ENCODE data around the gene LCTL. TPM values are rescaled to one million over a fixed set of nuclear protein-coding genes. Genes with fewer than 3 reads are reported as not detected.

Gene LCTL
- polyA plus RNA-seq, 2 of the 4 experiments (the other 2 are of a cell fraction) = not detected

- 80% methylated on average over 11 of the region's 13 CpGs for WGBS (ENCODE audit: missing lambda C conversion rate)
- TF ChIP-seq CHD2 (IDR thresholded peaks at IDR 0.05; ENCODE audit: low read length, partially characterized antibody) (no peak), CBX2 (IDR thresholded peaks at IDR 0.05; ENCODE audit: borderline replicate concordance, low read depth) (no peak), RNF2 (IDR thresholded peaks at IDR 0.05; ENCODE audit: borderline replicate concordance, low read depth) (no peak), BHLHE40 (IDR thresholded peaks at IDR 0.05; ENCODE audit: low read depth, low read length) (no peak), HEYL (CRISPR knock-in tag; IDR thresholded peaks at IDR 0.05) (no peak), PHF8 (IDR thresholded peaks at IDR 0.05; ENCODE audit: borderline replicate concordance, low read depth) (no peak), GATA3 (IDR thresholded peaks at IDR 0.05; ENCODE audit: borderline replicate concordance) (no peak), CBX8 (IDR thresholded peaks at IDR 0.05) (no peak)
- no peak overlapping the region for H3K4me2 ChIP-seq
- FAIRE-seq (no peak), DNase-seq (ENCODE audit: low read depth in 1 of 2, low spot score in 1 of 2) (no peak), ATAC-seq (no peak)
- no peaks in the 10 kb centered on the region for H3K9me3 ChIP-seq
- CTCF ChIA-PET = no interaction called here
- POLR2A ChIA-PET = no interaction called here
- H3K4me3 ChIP-seq = no peak overlapping the region
- no peak overlapping the region for H3K27ac ChIP-seq
- H3K4me1 ChIP-seq = no peaks in the 10 kb centered on the region
Measured at GRCh38 chr15:66563566-66564110, 2.2 kb downstream of the LCTL start.

- no peaks in the 10 kb centered on the region for H3K9me3 ChIP-seq
- ChIA-PET CTCF (no interaction called here), POLR2A (no interaction called here)
- ATAC-seq (no peak), FAIRE-seq (no peak), DNase-seq (ENCODE audit: low read depth in 1 of 2, low spot score in 1 of 2) (no peak)
- no peak overlapping the region for H3K4me3 ChIP-seq
- TF ChIP-seq MAFK (IDR thresholded peaks at IDR 0.05; ENCODE audit: partially characterized antibody) (no peak), JUN (IDR thresholded peaks at IDR 0.05) (no peak), ATOH8 (CRISPR knock-in tag; IDR thresholded peaks at IDR 0.05; ENCODE audit: low read depth) (no peak), FOXS1 (CRISPR knock-in tag; IDR thresholded peaks at IDR 0.05) (no peak), KDM1A (IDR thresholded peaks at IDR 0.05; ENCODE audit: low read depth) (no peak), NPAS2 (CRISPR knock-in tag; IDR thresholded peaks at IDR 0.05; ENCODE audit: borderline replicate concordance) (no peak), RARB (CRISPR knock-in tag; IDR thresholded peaks at IDR 0.05) (no peak), MYC (IDR thresholded peaks at IDR 0.05; ENCODE audit: borderline replicate concordance, low read length) (no peak), SREBF2 (IDR thresholded peaks at IDR 0.05) (no peak), RCOR1 (IDR thresholded peaks at IDR 0.05; ENCODE audit: low read depth, low read length) (no peak), RFX5 (IDR thresholded peaks at IDR 0.05) (no peak), BCL3 (IDR thresholded peaks at IDR 0.05) (no peak), NFE2L2 (conservative IDR thresholded peaks at IDR 0.05; ENCODE audit: low read length) (no peak), PHF8 (IDR thresholded peaks at IDR 0.05; ENCODE audit: borderline replicate concordance, low read depth) (no peak), ZFP36 (IDR thresholded peaks at IDR 0.05; ENCODE audit: borderline replicate concordance, partially characterized antibody) (no peak), HEYL (CRISPR knock-in tag; IDR thresholded peaks at IDR 0.05) (no peak), HDAC2 (IDR thresholded peaks at IDR 0.05) (no peak)
- H3K27ac ChIP-seq = no peak overlapping the region
- H3K4me2 ChIP-seq = no peak overlapping the region
- 86% methylated on average over 4 of the region's 4 CpGs for WGBS (ENCODE audit: missing lambda C conversion rate)
- H3K4me1 ChIP-seq = no peaks in the 10 kb centered on the region
Measured at GRCh38 chr15:66563126-66563525, 2.7 kb downstream of the LCTL start.

- WGBS (ENCODE audit: missing lambda C conversion rate) = 91% methylated on average over 18 of the region's 18 CpGs
- H3K4me2 ChIP-seq = no peak overlapping the region
- no peak for TF ChIP-seq SREBF2 (IDR thresholded peaks at IDR 0.05)
- TF ChIP-seq NR3C1 (IDR thresholded peaks at IDR 0.05) = no peak
- no peak for TF ChIP-seq FOXS1 (CRISPR knock-in tag; IDR thresholded peaks at IDR 0.05)
- TF ChIP-seq JUNB (IDR thresholded peaks at IDR 0.05) = no peak
- no peak for TF ChIP-seq ATOH8 (CRISPR knock-in tag; IDR thresholded peaks at IDR 0.05; ENCODE audit: low read depth)
- TF ChIP-seq MAZ (IDR thresholded peaks at IDR 0.05; ENCODE audit: borderline replicate concordance, low read depth, low read length) = no peak
- no peak for TF ChIP-seq NPAS2 (CRISPR knock-in tag; IDR thresholded peaks at IDR 0.05; ENCODE audit: borderline replicate concordance)
- no peak for TF ChIP-seq REST (IDR thresholded peaks at IDR 0.05)
- TF ChIP-seq BHLHE40 (IDR thresholded peaks at IDR 0.05; ENCODE audit: low read depth, low read length) = no peak
- no peak for TF ChIP-seq EP300 (IDR thresholded peaks at IDR 0.05)
- no peak for TF ChIP-seq HOXB13 (CRISPR knock-in tag; IDR thresholded peaks at IDR 0.05; ENCODE audit: low read depth)
Measured at GRCh38 chr15:66560856-66561525, 4.8 kb downstream of the LCTL start.

More at GRCh38 chr15:66560856-66561525, 4.8 kb downstream of the LCTL start:
- H3K27ac ChIP-seq = no peak overlapping the region
- DNase-seq (ENCODE audit: low read depth in 1 of 2, low spot score in 1 of 2) = no peak
- no peaks in the 10 kb centered on the region for H3K4me1 ChIP-seq
- no peak overlapping the region for H3K4me3 ChIP-seq
- H3K9me3 ChIP-seq = no peaks in the 10 kb centered on the region
- POLR2A ChIA-PET = no interaction called here
- no peak for FAIRE-seq
- no peak for ATAC-seq
- CTCF ChIA-PET = interaction anchor here (0.9 to 13.4 kb wide), 6 partner anchors 6 to 291 kb away, joined by 3 to 88 read pairs (median 4); partner anchors contain the start of gene LCTL
